ENCODE data around the gene CLCN7.

Gene CLCN7

GRCh38 chr16:1446296-1447080 is 28.3 kb downstream of the CLCN7 start:
- H3K4me3 ChIP-seq (ENCODE audit: low read depth, low read length), result no peak overlapping the region
- no peak for TF ChIP-seq CTCF (IDR thresholded peaks at IDR 0.05; ENCODE audit: low read depth, low read length)

- no peak overlapping the region for H3K4me3 ChIP-seq (ENCODE audit: low read depth, low read length)
- no peak for TF ChIP-seq CTCF (IDR thresholded peaks at IDR 0.05; ENCODE audit: low read depth, low read length)
These were observed 29.2 kb downstream of the CLCN7 start for GRCh38 chr16:1445518-1446203.

- TF ChIP-seq CTCF (IDR thresholded peaks at IDR 0.05; ENCODE audit: low read depth, low read length), result no peak
These were observed 29.9 kb downstream of the CLCN7 start for GRCh38 chr16:1444730-1445517.

GRCh38 chr16:1443980-1444729 is 30.7 kb downstream of the CLCN7 start, which contains the start of gene CCDC154:
Gene CCDC154 (minus strand): TSS chr16:1444556. CDS start chr16:1444322, 234 bp downstream.
- TF ChIP-seq CTCF (IDR thresholded peaks at IDR 0.05; ENCODE audit: low read depth, low read length), result no peak
- no peak within 1 kb of the TSS for H3K4me3 ChIP-seq (ENCODE audit: low read depth, low read length)

More at GRCh38 chr16:1444730-1445517, 29.9 kb downstream of the CLCN7 start:
- H3K4me3 ChIP-seq (ENCODE audit: low read depth, low read length), result no peak overlapping the region

GRCh38 chr16:1443403-1443973 is 31.3 kb downstream of the CLCN7 start:
- TF ChIP-seq CTCF (IDR thresholded peaks at IDR 0.05; ENCODE audit: low read depth, low read length), result no peak
- no peak overlapping the region for H3K4me3 ChIP-seq (ENCODE audit: low read depth, low read length)

GRCh38 chr16:1442697-1443096 is 32.1 kb downstream of the CLCN7 start:
- no peak overlapping the region for H3K4me3 ChIP-seq (ENCODE audit: low read depth, low read length)
- no peak for TF ChIP-seq CTCF (IDR thresholded peaks at IDR 0.05; ENCODE audit: low read depth, low read length)

All from WI38 (cell line).